Right lobe of liver (tissue), 6 donors: ENCODE results near the gene CDK14. TPM values are rescaled to one million over a fixed set of nuclear protein-coding genes. Genes with fewer than 3 reads are reported as not detected.

Source experiments
- ATAC-seq, 4 donors: fragments of 200-7000 bp; cut with Tn5 transposase; one replicate each; pipeline ENCODE4 v1.9.1; 2020; ENCODE audit warnings: mild to moderate bottlenecking in 4 of 4, moderate library complexity in 4 of 4
- DNase-seq, 3 donors: peaks; one replicate each; pipeline ENCODE4 v3.0.0-alpha.2; 2020
- H3K27ac ChIP-seq, 3 donors: fragments of 200-600 bp; one replicate each; pipeline ENCODE4 v1.8.0; 2022
- H3K27me3 ChIP-seq, 2 donors: fragments of 200-600 bp; one replicate each; pipeline ENCODE4 v1.8.0; 2022
- H3K36me3 ChIP-seq, 4 donors: fragments of 200-600 bp; sonication (generic) in 1 of 4; one replicate each; pipeline versions ENCODE4 v1.5.1 to v1.8.0; 2017 to 2022; ENCODE audit warnings: control low read depth in 1 of 4
- H3K4me1 ChIP-seq, 4 donors: fragments of 200-600 bp; sonication (generic) in 1 of 4; one replicate each; pipeline versions ENCODE4 v1.5.1 to v1.8.0; 2017 to 2022; ENCODE audit warnings: control low read depth in 1 of 4
- H3K4me3 ChIP-seq, 3 donors: fragments of 200-600 bp; one replicate each; pipeline ENCODE4 v1.8.0; 2022
- H3K9me3 ChIP-seq, 4 donors: fragments of 200-600 bp; sonication (generic) in 1 of 4; one replicate each; pipeline versions ENCODE4 v1.5.1 to v1.8.0; 2017 to 2022; ENCODE audit warnings: control low read depth in 1 of 4
- CTCF ChIP-seq, 4 donors: fragments of 200-600 bp in 3 of 4; fragments of 450-650 bp in 1 of 4; IDR thresholded peaks; one replicate each; pipeline versions ENCODE4 v1.5.1 to v1.8.0; 2016 to 2022; ENCODE audit warnings: antibody characterized with exemption in 4 of 4, mild to moderate bottlenecking in 2 of 4
- POLR2A ChIP-seq: fragments of 450-650 bp; IDR thresholded peaks from one replicate; pipeline ENCODE4 v1.6.1; 2017; ENCODE audit warnings: antibody characterized with exemption, mild to moderate bottlenecking
- WGBS: methylation state at CpG from one replicate; pipeline ENCODE4 v1.1.6; 2018; ENCODE audit warnings: low coverage, low lambda C conversion rate; ENCODE audit not compliant: insufficient coverage; ENCODE audit errors: missing lambda C conversion rate; 5-methylcytosine and 5-hydroxymethylcytosine counted together
- intact Hi-C, 2 donors: fragments of 100-400 bp; cut with DNase I; formaldehyde crosslinking; loops; one replicate each; pipeline versions ENCODE4 v1.11.2 to v1.14.1; 2022
- total RNA-seq, 6 experiments: library from RNA; depleted of rRNA in 2 of 6; stranded (reverse); fragments of >200 nt in 2 of 6; fragmentation: NEBNext Ultra II Directional in 3 of 6; extraction: Animal tissue kit (Norgen Biotek cat#: 25700) in 3 of 6; gene quantifications; one replicate each; pipeline versions ENCODE4 v1.1.0 to v1.2.4, GENCODE V29; 2016 to 2023
- donor health status: DM: no; HTN: yes; CAD: no.
- donor health status: DM: no; HTN: no; CAD: no.
- donor health status: DM: no; HTN: no; CAD: no.
- donor health status: DM: no; HTN: yes; CAD: no.
- donor health status: DM: no; HTN: yes; CAD: no.

Gene CDK14
- total RNA-seq, 6 experiments from 2014 or later = 12.6 to 28.7 (median 17.9) TPM

- peaks cover 0 to 7% (median 3%) of the 10 kb centered on the region in 4 donors for H3K4me1 ChIP-seq
- no peak overlapping the region for H3K27ac ChIP-seq
- H3K4me3 ChIP-seq = no peak overlapping the region
- intact Hi-C loops = no loop called here
- ATAC-seq (no peak), DNase-seq (no peak)
- no peak for TF ChIP-seq POLR2A
- no peak for TF ChIP-seq CTCF (IDR thresholded peaks at IDR 0.05)
- no peaks in the 10 kb centered on the region for H3K9me3 ChIP-seq
- no peaks in the 10 kb centered on the region for H3K27me3 ChIP-seq
- no peaks in the 10 kb centered on the region for H3K36me3 ChIP-seq
- WGBS = 81% methylated on average over 5 of the region's 5 CpGs
Measured at GRCh38 chr7:90625051-90625450, 28.9 kb downstream of the CDK14 start.

GRCh38 chr7:90625562-90625961 is 29.4 kb downstream of the CDK14 start:
- WGBS = 52% methylated on average over 3 of the region's 3 CpGs
- intact Hi-C loops = no loop called here
- ATAC-seq (peak in 3 of 4 donors; percentile 6 to 26 (median 19)), DNase-seq (no peak)
- Histone ChIP-seq H3K9me3 (no peaks in the 10 kb centered on the region), H3K4me3 (no peak overlapping the region), H3K36me3 (no peaks in the 10 kb centered on the region), H3K27ac (no peak overlapping the region), H3K27me3 (no peaks in the 10 kb centered on the region), H3K4me1 (peaks cover 0 to 7% (median 3%) of the 10 kb centered on the region in 4 donors)
- TF ChIP-seq POLR2A (no peak), CTCF (IDR thresholded peaks at IDR 0.05) (no peak)

DNA sequence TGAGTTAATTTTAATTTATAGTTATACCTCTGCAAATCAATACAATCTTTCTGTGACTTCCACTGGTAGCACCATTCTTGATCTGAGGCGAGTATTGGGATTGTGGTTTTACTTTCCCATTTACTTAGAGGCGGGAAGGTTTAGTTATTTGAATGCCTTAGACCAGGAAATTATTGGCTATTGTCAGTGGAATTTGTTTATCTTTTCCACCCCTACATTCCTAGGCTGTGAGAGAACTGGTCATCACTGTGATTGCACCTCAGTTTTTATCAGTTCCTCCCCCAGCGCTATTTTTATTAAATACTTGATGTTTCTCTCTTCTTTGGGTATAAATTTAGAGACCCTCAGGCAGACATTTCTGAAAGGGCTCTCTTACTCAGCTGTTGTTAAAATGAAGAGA is 29.9 kb downstream of the CDK14 start:
- Histone ChIP-seq H3K27ac (no peak overlapping the region), H3K4me1 (peaks cover 0 to 7% (median 3%) of the 10 kb centered on the region in 4 donors), H3K9me3 (no peaks in the 10 kb centered on the region), H3K36me3 (no peaks in the 10 kb centered on the region), H3K27me3 (no peaks in the 10 kb centered on the region), H3K4me3 (no peak overlapping the region)
- no peak for DNase-seq
- peak; percentile 21 to 78 (median 44) for ATAC-seq
- WGBS = 32% methylated on average over 3 of the region's 3 CpGs
- TF ChIP-seq POLR2A (no peak), CTCF (IDR thresholded peaks at IDR 0.05) (no peak)
- intact Hi-C loops = no loop called here

- WGBS = 97% methylated on average over 3 of the region's 6 CpGs
- Histone ChIP-seq H3K4me3 (no peak overlapping the region), H3K4me1 (peaks cover 0 to 7% (median 3%) of the 10 kb centered on the region in 4 donors), H3K27ac (no peak overlapping the region), H3K36me3 (no peaks in the 10 kb centered on the region), H3K9me3 (no peaks in the 10 kb centered on the region), H3K27me3 (no peaks in the 10 kb centered on the region)
- peak; percentile 59 to 81 (median 68) for TF ChIP-seq CTCF (IDR thresholded peaks at IDR 0.05)
- no peak for TF ChIP-seq POLR2A
- intact Hi-C loops = no loop called here
- ATAC-seq = peak; percentile 89 to 94 (median 93)
- DNase-seq = no peak
Measured at GRCh38 chr7:90629297-90629918, 33.3 kb downstream of the CDK14 start.
